Testis (tissue), 3 donors: ENCODE data around the gene TIGD3. TPM values are rescaled to one million over a fixed set of nuclear protein-coding genes. Genes with fewer than 3 reads are reported as not detected.

Experiments
- DNase-seq: peaks from one replicate; pipeline ENCODE4 v3.0.0-alpha.2; 2019
- H3K27ac ChIP-seq, 2 donors: fragments of 200-600 bp; sonication (generic); one replicate each; pipeline ENCODE4 v1.5.1; 2019
- H3K27me3 ChIP-seq: fragments of 200-600 bp; sonication (generic); one replicate; pipeline ENCODE4 v1.5.1; 2019
- H3K36me3 ChIP-seq: fragments of 200-600 bp; sonication (generic); one replicate; pipeline ENCODE4 v1.5.1; 2017; ENCODE audit warnings: low read depth; ENCODE audit errors: missing control alignments
- H3K4me1 ChIP-seq: fragments of 200-600 bp; sonication (generic); one replicate; pipeline ENCODE4 v1.5.1; 2019
- H3K4me3 ChIP-seq, 2 donors: fragments of 200-600 bp; sonication (generic); one replicate each; pipeline ENCODE4 v1.5.1; 2017 to 2019
- H3K9me3 ChIP-seq: fragments of 200-600 bp; sonication (generic); one replicate; pipeline ENCODE4 v1.5.1; 2017
- CTCF ChIP-seq, 3 experiments: fragments of 450-650 bp in 2 of 3; fragments of 200-600 bp in 1 of 3; sonication (generic) in 1 of 3; IDR thresholded peaks; one replicate each; pipeline ENCODE4 v1.5.1; 2016 to 2019; ENCODE audit warnings: antibody characterized with exemption in 3 of 3, mild to moderate bottlenecking in 2 of 3, moderate library complexity in 1 of 3
- POLR2A ChIP-seq: fragments of 450-650 bp; IDR thresholded peaks from one replicate; pipeline ENCODE4 v1.6.1; 2017; ENCODE audit warnings: antibody characterized with exemption, mild to moderate bottlenecking, moderate library complexity
- WGBS, 2 donors: methylation state at CpG; one replicate each; pipeline ENCODE4 v1.1.5; 2018; 5-methylcytosine and 5-hydroxymethylcytosine counted together
- intact Hi-C: fragments of 100-400 bp; cut with DNase I; formaldehyde crosslinking; loops from one replicate; pipeline ENCODE4 v1.15.1; 2023; ENCODE audit warnings: low total_unique reads
- polyA plus RNA-seq: library from polyadenylated mRNA; stranded (reverse); fragments of 350-450 nt; fragmentation: Illumina TruSeq; extraction: RNeasy Lipid Tissue Mini Kit (QIAGEN cat#74804); gene quantifications from one replicate; pipeline ENCODE4 v1.2.3, GENCODE V29; 2014; ENCODE audit warnings: low read depth, low replicate concordance; ENCODE audit not compliant: insufficient read depth
- total RNA-seq, 2 donors: library from RNA; depleted of rRNA; stranded (reverse); fragments of >200 nt; gene quantifications; one replicate each; pipeline ENCODE4 v1.2.3, GENCODE V29; 2016

The TIGD3 gene
- total and polyA plus RNA-seq, 3 donors from 2014 or later = 5.3 to 7.6 (median 7.1) TPM

GRCh38 chr11:65400307-65401072, 45.9 kb downstream of the TIGD3 start:
- Histone ChIP-seq H3K4me3 (no peak overlapping the region), H3K4me1 (no peaks in the 10 kb centered on the region), H3K36me3 (no peaks in the 10 kb centered on the region), H3K27ac (no peak overlapping the region), H3K27me3 (no peaks in the 10 kb centered on the region), H3K9me3 (no peaks in the 10 kb centered on the region)
- no peak for TF ChIP-seq CTCF (IDR thresholded peaks at IDR 0.05)
- TF ChIP-seq POLR2A = no peak
- WGBS, 2 donors = 78 to 96% methylated on average over 5 to 15 of the region's 17 CpGs
- DNase-seq = no peak
- intact Hi-C loops = no loop called here

- no peaks in the 10 kb centered on the region for H3K36me3 ChIP-seq
- H3K27me3 ChIP-seq = no peaks in the 10 kb centered on the region
- no peak for DNase-seq
- no peak overlapping the region for H3K27ac ChIP-seq
- H3K9me3 ChIP-seq = no peaks in the 10 kb centered on the region
- intact Hi-C loops = no loop called here
- no peak overlapping the region for H3K4me3 ChIP-seq
- 76 to 78% methylated on average over 15 to 16 of the region's 16 CpGs for WGBS, 2 donors
- TF ChIP-seq POLR2A = no peak
- TF ChIP-seq CTCF (IDR thresholded peaks at IDR 0.05) = no peak
- H3K4me1 ChIP-seq = no peaks in the 10 kb centered on the region
Measured at GRCh38 chr11:65401073-65401802, 46.7 kb downstream of the TIGD3 start.

- H3K9me3 ChIP-seq = no peaks in the 10 kb centered on the region
- H3K27me3 ChIP-seq = no peaks in the 10 kb centered on the region
- no peak for DNase-seq
- H3K27ac ChIP-seq = no peak overlapping the region
- no peak overlapping the region for H3K4me3 ChIP-seq
- intact Hi-C loops = no loop called here
- 87 to 89% methylated on average over 9 to 10 of the region's 10 CpGs for WGBS, 2 donors
- no peaks in the 10 kb centered on the region for H3K36me3 ChIP-seq
- TF ChIP-seq POLR2A (no peak), CTCF (IDR thresholded peaks at IDR 0.05) (no peak)
- no peaks in the 10 kb centered on the region for H3K4me1 ChIP-seq
Measured at GRCh38 chr11:65401803-65402248, 47.3 kb downstream of the TIGD3 start.

- intact Hi-C loops = no loop called here
- H3K36me3 ChIP-seq = no peaks in the 10 kb centered on the region
- no peak for TF ChIP-seq POLR2A
- no peak for TF ChIP-seq CTCF (IDR thresholded peaks at IDR 0.05)
Measured at GRCh38 chr11:65402790-65403189, 48.2 kb downstream of the TIGD3 start.

More at GRCh38 chr11:65402790-65403189, 48.2 kb downstream of the TIGD3 start:
- Histone ChIP-seq H3K27me3 (no peaks in the 10 kb centered on the region), H3K4me1 (no peaks in the 10 kb centered on the region), H3K9me3 (no peaks in the 10 kb centered on the region), H3K4me3 (no peak overlapping the region), H3K27ac (no peak overlapping the region)
- 83 to 90% methylated on average over 2 of the region's 2 CpGs for WGBS, 2 donors
- no peak for DNase-seq
